Measurements from ENCODE around the gene GRM5. TPM values are rescaled to one million over a fixed set of nuclear protein-coding genes. Genes with fewer than 3 reads are reported as not detected.

Gene GRM5
- total RNA-seq, 1 donor, result under 0.01 TPM

DNA sequence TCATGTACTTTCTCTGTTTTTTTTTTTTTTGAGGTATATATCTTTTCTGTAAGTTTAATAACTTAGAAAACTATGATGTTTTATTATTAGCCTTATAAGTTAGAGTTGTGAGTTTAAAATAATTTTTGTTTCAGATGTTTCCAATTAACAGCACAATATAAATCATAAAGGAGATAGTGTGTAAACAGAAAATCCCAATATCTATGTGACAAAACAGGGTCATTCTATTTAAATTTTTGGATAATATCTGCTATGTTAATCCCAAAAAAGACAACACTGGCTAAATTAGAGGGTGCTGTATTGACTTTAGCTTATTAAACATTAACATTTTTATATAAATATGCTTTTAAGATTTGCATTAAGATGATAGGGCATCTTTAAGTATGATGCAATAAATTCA is 410.1 kb downstream of the GRM5 start:
- DNase-seq (ENCODE audit: low read depth), result no peak
- TF ChIP-seq, protein P1, sequence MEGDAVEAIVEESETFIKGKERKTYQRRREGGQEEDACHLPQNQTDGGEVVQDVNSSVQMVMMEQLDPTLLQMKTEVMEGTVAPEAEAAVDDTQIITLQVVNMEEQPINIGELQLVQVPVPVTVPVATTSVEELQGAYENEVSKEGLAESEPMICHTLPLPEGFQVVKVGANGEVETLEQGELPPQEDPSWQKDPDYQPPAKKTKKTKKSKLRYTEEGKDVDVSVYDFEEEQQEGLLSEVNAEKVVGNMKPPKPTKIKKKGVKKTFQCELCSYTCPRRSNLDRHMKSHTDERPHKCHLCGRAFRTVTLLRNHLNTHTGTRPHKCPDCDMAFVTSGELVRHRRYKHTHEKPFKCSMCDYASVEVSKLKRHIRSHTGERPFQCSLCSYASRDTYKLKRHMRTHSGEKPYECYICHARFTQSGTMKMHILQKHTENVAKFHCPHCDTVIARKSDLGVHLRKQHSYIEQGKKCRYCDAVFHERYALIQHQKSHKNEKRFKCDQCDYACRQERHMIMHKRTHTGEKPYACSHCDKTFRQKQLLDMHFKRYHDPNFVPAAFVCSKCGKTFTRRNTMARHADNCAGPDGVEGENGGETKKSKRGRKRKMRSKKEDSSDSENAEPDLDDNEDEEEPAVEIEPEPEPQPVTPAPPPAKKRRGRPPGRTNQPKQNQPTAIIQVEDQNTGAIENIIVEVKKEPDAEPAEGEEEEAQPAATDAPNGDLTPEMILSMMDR (IDR thresholded peaks at IDR 0.05; ENCODE audit: insufficient read depth, low read depth, low read length), result no peak
- no peak overlapping the region for H3K4me3 ChIP-seq (ENCODE audit: low read depth, low read length)

DNA sequence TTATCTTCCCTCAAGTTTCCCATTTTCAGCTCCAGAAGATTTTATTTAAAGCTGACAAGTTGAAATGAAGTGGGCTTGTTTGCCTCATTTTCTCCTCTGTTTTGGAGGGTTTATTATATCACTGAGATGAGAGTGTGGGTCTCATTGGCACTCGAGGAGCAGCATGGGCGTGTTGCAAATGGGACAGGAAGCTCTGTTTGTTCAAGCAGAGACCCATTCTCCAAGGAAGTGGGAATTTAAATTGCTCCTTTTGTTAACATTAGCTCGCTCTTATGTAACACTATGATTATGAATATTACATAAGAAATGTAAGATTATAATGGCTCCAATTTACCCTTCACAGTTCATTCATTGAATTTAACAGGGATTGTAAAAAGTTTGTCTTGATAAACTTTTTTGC is 410.6 kb downstream of the GRM5 start:
- DNase-seq (ENCODE audit: low read depth), result no peak
- TF ChIP-seq, protein P1 (IDR thresholded peaks at IDR 0.05; ENCODE audit: insufficient read depth, low read depth, low read length), result no peak
- H3K4me3 ChIP-seq (ENCODE audit: low read depth, low read length), result no peak overlapping the region

DNA sequence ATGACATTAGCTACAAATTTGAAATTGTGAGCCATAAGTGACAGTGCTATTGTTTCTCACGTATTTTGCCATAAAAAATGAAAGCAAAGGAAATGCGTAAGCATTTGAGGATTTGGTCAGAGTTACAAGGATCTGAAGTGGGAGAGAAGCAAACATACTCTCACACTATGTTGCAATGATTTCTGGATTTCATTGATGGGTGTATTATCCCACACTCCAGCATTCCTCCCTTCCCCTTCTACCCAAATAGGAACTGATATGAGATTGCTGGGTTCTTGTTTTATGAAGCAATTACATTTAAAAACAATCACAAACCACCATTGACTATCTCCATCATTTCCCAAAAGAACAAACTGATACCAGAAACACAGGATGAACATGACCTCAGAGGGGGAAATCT is 414.2 kb downstream of the GRM5 start:
- no peak overlapping the region for H3K4me3 ChIP-seq (ENCODE audit: low read depth, low read length)
- DNase-seq (ENCODE audit: low read depth), result no peak
- TF ChIP-seq, protein P1 (IDR thresholded peaks at IDR 0.05; ENCODE audit: insufficient read depth, low read depth, low read length), result no peak

DNA sequence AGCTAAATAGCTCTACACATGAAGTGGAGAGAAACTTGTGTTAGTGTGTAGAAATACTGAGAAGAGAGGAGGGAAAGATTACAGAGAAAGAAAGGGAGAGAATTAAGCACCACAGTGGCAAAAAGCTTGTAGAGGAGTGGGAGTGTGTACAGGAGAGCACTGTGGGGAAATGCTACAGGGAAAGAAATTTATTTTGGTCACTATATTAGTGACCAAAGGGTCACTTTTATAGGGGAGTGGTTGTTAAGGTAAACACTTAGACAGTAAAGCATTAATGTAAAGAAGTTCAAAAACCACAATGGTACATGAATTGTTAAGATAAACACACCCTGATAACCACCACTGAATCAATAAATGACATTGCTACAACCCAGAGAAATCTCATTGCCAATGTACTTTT is 421.1 kb downstream of the GRM5 start:
- no peak for DNase-seq (ENCODE audit: low read depth)
- TF ChIP-seq, protein P1 (IDR thresholded peaks at IDR 0.05; ENCODE audit: insufficient read depth, low read depth, low read length), result no peak
- H3K4me3 ChIP-seq (ENCODE audit: low read depth, low read length), result no peak overlapping the region

DNA sequence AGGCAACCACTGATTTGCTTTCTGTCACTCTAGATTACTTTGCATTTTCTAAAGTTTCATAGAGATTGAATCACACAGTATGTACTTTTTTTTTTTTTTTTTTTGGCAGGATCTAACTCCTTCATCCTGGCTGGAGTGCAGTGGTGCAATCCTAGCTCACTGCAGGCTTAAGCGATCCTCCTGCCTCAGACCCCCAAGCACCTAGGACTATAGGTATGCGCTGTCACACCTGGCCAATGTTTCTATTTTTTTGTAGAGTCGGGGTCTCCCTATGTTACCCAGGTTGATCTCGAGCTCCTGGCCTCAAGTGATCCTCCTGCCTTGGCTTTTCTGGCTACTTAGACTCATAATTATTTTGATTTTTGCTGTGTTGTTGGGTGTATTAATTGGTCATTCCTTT is 433.6 kb downstream of the GRM5 start:
- DNase-seq (ENCODE audit: low read depth), result no peak
- TF ChIP-seq, protein P1 (IDR thresholded peaks at IDR 0.05; ENCODE audit: insufficient read depth, low read depth, low read length), result no peak
- H3K4me3 ChIP-seq (ENCODE audit: low read depth, low read length), result no peak overlapping the region

DNA sequence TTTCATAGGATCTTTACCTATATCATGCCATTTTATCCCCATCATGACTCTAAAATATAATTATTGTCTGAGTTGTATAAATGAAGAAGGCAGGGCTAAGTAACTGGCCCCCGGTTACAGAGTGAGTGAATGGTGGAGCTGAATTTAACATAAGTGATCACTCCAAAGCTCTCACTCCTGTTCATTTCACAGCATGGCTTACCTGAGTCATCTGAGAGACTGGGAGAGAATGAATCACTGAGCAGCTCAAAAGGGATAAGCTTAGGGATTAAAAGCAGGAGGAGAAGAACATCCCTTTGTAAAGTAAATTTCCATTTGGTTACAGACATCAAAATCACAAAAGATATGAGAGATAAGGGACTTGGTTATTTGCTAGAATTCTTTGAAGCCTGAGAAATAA is 434.3 kb downstream of the GRM5 start:
- DNase-seq (ENCODE audit: low read depth), result no peak
- TF ChIP-seq, protein P1 (IDR thresholded peaks at IDR 0.05; ENCODE audit: insufficient read depth, low read depth, low read length), result no peak

DNA sequence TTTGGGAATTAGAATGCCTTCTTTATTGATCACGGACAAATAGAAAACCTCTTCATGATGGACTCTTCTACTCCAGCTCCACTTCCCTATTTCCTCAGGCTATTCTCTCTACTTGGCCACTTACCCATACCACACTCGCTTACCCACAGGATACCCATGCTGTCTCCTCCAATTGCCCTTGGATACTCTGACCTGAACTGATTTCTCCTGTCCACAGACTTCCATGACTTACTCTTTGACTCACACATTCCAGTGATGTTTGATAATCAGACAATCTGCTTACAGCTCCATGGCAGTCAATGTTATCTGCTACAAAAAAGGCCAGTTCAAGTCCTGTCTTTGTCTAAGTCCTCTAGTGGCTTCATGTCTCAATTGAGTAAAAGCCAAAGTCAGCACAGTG is 436.3 kb downstream of the GRM5 start:
- TF ChIP-seq, protein P1 (IDR thresholded peaks at IDR 0.05; ENCODE audit: insufficient read depth, low read depth, low read length), result no peak

More for the DNA sequence above, 434.3 kb downstream of the GRM5 start:
- no peak overlapping the region for H3K4me3 ChIP-seq (ENCODE audit: low read depth, low read length)

More for the DNA sequence above, 436.3 kb downstream of the GRM5 start:
- H3K4me3 ChIP-seq (ENCODE audit: low read depth, low read length), result no peak overlapping the region
- no peak for DNase-seq (ENCODE audit: low read depth)
